LNCAP (cell line): Measurements from ENCODE around the gene CHCHD6.

Experiments used
- TF ChIP-seq, protein P1 (sequence below): fragments of 450-650 bp; IDR thresholded peaks from 2 replicates; pipeline ENCODE4 v1.5.1; 2017; ENCODE audit warnings: mild to moderate bottlenecking

CHCHD6 gene

DNA sequence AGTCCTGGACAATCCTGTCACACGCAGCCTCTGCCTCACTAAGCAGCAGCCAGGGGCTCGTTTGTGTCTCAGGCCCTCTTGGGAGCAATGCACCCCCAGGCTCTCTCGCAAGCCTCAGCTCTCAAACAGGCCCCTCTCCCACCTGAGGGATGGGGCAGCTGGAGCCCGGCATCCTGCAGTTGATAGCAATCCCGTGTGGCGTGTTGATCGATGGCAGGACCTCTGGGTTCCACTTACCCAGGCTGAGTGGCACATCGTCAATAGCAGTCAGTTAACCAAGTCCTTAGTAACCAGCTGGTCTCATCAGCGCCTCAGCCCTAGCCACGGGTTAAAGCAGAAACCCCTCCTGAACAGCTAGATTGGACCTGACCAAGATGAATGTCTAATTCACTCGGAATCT lies 242.4 kb downstream of the CHCHD6 start:
- TF ChIP-seq, protein P1, sequence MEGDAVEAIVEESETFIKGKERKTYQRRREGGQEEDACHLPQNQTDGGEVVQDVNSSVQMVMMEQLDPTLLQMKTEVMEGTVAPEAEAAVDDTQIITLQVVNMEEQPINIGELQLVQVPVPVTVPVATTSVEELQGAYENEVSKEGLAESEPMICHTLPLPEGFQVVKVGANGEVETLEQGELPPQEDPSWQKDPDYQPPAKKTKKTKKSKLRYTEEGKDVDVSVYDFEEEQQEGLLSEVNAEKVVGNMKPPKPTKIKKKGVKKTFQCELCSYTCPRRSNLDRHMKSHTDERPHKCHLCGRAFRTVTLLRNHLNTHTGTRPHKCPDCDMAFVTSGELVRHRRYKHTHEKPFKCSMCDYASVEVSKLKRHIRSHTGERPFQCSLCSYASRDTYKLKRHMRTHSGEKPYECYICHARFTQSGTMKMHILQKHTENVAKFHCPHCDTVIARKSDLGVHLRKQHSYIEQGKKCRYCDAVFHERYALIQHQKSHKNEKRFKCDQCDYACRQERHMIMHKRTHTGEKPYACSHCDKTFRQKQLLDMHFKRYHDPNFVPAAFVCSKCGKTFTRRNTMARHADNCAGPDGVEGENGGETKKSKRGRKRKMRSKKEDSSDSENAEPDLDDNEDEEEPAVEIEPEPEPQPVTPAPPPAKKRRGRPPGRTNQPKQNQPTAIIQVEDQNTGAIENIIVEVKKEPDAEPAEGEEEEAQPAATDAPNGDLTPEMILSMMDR: no peak

DNA sequence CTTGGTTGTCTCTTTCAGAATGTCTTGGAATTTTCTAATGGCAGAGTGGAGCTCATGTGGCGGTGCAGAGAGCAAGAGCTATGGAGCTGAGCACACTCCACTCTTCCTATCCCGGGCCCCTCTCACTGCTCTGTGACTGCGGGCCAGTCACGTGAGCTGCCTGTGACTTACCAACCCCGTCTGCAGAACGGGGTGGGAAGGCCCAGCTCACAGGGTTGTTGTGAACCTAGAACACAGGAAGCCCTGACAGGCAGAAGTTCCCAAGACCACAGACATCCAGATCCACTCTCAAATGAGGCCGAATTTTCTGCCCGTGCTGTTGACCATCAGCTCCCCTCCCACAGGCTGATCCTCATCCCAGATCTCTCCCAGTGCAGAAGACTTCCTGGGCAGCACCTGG lies 243.4 kb downstream of the CHCHD6 start:
- TF ChIP-seq, protein P1: no peak

DNA sequence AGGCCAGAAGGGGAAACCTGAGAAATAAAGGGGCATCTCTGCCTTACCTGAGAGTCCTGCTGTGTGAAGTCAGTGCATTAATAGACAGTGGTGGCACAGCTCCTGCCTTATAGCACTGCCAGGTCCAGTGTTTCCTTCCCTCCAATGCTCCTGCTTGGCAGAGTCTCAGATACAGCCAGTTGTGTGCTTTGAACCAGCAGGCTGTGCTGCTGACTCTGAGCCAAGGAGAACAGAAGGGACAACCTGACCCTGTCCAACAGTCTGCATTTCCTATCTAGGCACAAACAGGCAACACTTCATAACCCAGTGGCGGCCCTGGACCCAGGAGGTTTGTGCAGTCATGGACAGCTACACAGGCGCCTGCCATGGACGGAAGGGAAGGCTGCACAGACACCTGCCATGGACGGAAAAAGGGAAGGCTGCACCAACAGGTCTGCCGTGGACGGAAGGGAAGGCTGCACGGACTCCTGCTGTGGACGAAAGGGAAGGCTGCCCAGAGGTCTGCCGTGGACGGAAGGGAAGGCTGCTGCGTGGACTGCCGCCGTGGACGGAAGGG lies 245.0 kb downstream of the CHCHD6 start:
- TF ChIP-seq, protein P1: no peak

DNA sequence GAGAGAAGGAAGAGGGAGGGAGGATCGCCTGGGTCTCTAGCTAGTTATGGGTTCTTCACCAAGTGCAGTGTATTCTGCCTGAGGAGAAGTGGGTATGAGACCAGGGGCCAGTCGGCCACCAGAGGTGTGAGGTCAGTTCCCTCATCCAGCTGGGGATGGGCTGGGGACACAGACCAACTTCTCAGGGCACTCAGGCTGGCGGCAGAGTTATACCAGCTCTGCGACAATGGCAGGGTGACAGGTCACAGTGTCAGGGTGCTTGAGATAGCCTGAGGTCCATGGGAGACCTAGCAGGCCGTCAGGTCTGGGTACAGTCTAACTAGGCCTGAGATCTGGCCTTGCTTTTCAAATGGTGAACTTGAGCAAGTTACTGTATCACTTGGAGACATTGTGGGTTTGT lies 247.5 kb downstream of the CHCHD6 start:
- TF ChIP-seq, protein P1: no peak

DNA sequence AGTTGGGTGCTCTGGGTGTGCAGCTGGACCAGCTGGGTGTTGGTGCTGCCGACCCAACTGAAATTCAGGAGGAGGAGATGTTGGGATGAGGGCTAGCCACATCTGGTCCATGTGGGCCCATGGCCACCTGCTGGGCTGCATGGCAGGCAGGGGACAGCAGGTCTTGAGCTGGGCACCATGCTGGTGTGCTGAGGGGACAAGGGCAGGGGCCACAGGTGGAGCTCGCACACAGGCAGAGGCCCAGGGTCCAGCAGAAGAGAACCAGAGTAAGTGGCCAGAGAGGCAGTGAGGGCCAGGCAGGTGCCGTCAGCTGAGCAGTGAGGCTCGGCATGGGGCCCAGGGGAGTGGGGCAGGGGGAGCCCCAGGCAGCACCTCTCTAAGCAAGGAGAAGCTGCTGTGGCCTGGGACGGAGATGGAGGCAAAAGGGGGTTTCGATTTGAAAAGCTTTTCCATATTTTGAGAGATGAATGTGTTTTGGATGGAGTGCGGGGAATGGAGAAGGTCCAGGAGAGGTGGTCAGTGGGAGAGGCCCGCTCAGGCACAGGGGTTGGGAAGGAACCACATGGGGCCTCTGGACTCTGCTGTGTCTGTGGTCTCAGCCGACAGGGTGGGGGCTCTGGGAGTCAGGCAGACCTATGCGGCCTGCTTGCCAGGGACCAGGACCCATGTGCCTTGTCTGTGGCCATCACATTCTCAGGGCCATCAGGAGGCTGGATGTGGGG lies 248.4 kb downstream of the CHCHD6 start:
- TF ChIP-seq, protein P1: no peak

DNA sequence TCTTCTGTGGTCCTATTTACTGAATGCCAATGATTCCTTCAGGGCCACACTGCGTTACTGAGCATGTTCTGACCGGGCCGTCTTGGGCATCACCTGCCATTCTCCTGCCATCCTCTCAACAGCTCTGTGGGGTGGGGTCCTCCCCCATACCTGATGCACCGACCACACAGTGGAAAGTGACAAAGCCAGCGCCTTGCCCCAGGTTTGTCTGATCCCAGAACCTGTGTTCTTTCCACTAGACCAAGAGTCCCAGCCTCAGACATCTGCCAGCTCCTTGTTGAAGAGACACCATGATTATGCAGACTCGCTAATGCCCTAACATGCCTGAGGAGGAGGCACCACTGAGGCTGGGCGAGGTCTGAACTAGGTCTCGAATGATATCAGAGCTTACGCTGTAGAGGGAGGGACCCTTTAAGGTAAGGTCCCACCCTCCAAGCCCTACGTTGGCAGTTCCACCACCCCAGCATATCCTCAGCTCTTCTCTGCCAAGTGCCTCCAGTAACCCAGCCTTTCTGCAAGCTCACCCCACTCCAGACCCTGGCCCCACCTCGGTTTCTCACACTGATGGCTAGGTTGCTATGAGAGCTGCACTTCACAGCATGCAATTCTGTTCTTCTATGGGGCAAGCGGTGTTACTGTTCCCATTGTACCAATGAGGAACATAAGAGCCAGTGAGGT lies 249.1 kb downstream of the CHCHD6 start:
- TF ChIP-seq, protein P1: no peak

DNA sequence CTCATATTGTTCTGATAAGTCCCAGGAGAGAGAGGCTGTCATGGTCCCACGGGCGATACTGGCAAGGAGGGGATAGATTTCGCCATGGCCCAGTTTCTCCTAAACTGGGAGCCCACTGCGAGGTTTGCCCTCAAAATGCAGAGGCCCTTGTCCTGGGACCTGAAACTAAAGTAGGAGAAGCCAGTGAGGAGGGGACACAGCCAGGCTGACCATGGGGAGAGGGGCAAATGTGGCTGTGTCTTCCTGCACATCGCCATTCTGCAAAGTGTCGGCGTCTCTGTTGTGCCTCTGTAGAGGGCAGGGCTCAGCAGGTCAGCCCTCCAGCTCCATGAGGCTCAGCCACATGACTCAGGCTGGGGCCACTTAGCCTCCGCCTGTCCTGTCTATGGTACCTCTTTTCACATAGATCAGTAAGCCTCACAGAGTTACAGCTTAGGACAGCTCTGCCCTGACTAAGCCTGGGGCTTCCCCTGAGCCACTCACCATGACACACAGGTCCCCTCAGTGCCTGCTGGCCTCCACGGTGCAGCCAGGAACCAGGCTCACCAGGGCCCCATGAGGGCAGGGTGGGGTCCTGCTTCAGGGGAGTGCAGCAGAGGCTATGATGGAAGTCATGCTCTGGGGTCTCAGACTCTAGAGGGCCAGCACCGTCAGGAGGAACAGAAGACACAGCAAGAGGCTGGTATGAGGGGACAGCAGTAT lies 250.3 kb downstream of the CHCHD6 start:
- TF ChIP-seq, protein P1: no peak
